Renal pelvis (tissue), 4 donors: ENCODE data around the gene SHANK3. TPM values are rescaled to one million over a fixed set of nuclear protein-coding genes. Genes with fewer than 3 reads are reported as not detected.

Source experiments
- DNase-seq: peaks from one replicate; pipeline ENCODE4 v3.0.0-alpha.2; 2013
- polyA plus RNA-seq, 3 donors: library from polyadenylated mRNA; unstranded; fragments of 120-200 nt; gene quantifications; one replicate each; pipeline ENCODE4 v1.2.1, GENCODE V29; 2013; ENCODE audit not compliant: insufficient read length in 3 of 3

Gene SHANK3
- polyA plus RNA-seq, 3 donors: 19.1 to 27.2 (median 19.6) TPM

DNA sequence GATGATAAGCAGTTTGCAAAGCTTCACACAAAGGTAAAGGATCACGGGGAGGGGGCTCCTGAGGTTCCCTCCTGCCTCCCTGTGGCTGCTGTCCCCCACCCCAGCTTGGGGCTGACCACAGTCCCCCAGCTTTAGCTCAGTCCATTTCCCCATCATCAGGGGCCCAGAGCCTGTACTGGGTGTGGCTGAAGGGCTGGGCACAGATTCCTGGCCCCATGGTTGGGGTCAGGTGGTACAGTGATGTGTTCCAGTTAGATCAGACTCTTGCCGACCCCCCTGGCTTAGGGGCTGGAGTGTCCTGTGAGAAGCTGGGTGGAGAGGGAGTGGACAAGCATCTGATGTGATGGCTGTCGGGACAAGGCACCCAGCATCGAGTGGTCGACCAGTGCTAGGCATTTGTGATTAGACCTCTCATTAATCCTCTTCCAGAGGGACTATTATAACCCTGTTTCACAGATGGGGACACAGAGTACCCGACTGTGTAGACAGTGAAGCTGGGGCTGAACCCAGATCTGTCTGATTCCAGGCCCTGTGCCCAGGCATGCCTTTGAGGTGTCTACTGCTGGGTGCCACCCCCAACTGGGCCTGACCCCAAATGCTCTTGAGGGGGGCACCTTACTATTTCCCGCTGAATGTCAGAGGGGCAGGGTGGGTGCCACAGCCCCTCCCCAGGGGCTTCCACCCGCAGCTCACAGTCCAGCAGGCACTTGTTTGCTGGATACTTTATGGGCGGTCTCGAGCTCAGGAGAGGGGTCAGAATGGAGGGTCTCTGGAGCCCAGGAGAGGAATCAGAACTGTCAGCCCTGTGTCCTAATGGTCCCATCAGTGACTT, 4.3 kb downstream of the SHANK3 start:
- DNase-seq: no peak

DNA sequence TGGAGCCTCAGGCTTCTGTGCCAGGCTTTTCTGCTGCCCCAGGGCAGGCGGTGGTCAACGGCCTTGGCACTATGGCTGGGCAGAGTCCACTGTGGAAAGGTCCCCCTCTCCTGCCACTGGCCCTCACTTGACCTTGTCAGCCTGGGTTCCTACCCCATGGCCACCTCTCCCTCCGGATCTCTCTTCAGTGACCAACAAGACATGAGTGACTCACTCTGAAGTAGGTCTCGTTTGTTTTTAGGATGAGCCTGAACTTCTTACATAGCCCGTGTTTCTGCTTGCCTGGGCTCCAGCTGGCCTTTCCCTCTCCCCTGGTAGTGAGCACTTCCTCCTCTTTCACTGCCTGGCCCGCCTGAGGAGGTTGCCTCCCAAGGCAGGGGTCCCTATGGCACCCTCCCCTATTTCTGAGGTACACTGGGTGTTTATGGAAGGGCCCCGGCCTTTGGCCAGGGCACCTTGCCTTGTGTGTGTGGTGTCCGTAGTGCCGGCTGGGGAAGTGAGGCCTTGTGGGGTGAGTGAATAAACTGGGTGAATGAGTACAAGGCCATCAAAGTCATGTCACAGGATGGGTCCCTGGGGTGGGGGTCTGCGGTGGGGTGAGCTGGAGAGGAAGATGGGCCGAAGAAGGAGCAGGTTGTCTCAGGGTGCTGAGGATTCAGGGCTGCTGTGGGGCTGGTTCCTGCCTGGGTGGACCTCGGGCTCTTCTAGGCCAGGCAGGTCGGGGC, 5.0 kb downstream of the SHANK3 start:
- no peak for DNase-seq

DNA sequence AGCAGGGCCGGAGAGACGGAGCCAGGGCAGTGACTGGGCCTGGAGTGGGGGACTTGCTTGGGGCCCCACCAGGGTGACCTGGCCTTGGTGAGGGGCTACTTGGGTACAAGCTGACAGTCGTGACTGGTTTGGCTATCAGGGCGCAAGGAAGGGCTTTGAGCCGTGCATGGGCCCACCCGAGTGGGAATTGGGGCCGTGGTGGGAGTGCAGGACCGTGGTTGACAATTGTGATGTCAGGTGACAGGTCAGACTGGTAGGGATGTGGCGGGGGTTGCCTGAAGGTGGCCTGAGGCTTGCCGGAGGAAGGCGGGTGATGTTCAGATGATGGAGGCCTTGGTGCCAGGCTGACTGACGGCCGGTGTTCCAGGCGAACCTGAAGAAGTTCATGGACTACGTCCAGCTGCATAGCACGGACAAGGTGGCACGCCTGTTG, 5.6 kb downstream of the SHANK3 start:
- DNase-seq: no peak

DNA sequence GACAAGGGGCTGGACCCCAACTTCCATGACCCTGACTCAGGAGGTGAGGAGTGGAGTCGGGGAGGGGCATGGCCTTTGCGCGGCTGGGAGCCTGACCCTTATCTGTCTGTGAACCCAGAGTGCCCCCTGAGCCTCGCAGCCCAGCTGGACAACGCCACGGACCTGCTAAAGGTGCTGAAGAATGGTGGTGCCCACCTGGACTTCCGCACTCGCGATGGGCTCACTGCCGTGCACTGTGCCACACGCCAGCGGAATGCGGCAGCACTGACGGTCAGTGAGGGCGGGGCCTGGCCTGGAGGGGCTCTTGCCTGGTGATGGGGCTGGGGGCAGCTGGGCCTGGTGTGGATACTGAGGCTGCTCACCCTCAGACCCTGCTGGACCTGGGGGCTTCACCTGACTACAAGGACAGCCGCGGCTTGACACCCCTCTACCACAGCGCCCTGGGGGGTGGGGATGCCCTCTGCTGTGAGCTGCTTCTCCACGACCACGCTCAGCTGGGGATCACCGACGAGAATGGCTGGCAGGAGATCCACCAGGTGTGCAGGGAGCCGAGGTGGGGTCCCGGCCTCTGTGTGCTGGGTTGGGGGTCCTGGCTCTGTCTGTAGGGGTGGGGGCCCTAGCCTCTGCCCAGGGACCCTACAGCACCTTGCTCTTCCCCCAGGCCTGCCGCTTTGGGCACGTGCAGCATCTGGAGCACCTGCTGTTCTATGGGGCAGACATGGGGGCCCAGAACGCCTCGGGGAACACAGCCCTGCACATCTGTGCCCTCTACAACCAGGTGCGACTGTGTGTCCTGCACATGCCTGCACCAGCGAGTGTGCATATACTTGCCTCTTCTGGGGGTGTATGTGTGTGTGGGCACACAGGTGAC, 6.3 kb downstream of the SHANK3 start:
- no peak for DNase-seq

DNA sequence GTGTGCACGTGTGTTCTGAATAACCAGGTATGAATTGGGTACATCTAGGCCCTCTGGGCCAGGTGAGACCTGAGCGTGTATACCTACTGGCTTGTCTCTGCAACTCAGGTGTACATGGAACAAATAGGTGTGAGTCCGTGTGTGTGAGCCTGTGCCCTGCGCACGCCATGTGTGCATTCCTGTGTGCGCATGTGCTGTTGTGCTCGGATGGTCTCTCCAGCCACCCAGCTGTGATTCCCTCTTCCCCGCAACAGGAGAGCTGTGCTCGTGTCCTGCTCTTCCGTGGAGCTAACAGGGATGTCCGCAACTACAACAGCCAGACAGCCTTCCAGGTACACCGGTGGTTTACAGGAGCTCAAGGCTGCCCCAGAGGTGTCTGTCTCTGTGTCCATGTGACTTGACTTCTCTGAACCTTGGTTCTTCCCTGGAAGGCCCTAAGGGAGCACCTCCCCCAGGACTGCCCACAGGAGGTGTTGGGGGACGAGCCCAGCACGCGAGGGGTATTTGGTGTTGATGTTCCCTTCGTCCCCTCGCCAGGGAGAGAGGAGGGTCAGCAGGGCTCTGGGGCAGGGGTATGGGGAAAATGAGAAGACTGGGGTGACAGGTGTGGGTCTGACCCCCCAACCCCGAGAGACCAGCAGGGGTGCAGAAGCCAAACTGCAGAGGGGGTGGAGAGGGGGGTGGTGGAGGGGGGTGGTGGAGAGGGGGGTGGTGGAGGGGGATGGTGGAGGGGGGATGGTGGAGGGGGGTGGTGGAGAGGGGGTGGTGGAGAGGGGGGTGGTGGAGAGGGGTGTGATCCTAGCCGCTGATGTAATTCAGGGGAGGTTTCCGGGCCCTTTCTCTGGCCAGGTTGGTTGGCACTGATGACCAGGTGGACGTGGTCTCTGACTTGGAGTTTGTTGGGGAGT, 10.7 kb downstream of the SHANK3 start:
- no peak for DNase-seq

DNA sequence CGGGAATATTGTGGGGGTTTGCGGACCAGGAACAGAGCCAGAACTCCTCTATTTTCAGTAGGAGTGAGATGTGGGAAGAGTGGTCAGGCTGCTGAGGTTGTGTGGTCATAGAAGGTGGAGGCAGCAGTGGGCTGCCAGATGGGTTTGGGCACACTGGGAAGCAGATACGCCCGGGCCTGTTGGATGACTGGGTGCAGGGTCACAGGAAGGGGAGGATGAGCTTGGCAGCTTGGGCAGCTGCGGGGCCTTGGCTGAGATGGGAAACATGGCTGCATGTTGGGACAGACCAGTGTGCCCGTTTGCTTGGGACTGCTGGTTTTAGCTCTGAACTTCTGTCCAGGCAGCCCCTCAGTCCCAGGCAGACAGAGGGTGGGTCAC, 11.4 kb downstream of the SHANK3 start:
- DNase-seq: no peak

DNA sequence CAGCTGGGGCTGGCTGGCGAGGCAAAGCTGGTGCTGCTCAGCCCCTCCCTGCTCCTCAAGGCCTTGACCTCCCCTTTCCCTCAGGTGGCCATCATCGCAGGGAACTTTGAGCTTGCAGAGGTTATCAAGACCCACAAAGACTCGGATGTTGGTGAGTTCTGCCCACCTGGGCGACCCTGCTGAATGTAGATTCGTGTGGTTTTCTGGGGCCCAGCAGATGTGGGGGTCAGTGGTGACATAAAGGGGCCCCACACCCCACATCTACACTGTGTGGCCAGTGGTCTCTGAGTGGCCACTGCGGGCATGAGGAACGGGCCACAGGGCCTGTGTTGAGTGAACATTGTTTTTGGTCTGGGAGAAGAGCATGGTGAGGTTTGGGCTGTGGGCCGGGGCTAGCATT, 11.9 kb downstream of the SHANK3 start:
- no peak for DNase-seq

DNA sequence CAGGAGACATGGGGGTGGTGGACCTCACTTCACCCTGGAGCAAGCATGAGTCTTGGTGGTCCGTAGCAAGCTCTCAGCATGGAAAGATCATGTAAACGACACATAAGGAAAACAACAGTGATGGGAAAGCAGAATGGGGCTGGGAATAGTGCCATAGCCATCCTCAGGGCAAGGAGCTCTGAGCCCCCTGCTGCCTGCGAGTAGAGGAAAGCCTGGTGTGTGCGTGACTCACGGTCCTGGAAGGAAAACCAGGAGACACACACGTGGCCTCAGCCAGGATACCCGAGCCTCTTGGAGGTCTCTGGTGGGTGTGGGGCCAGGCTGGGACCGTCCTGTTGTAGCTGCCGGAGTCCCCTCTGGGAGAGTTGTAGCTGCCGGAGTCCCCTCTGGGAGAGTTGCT, 12.4 kb downstream of the SHANK3 start:
- DNase-seq: no peak

DNA sequence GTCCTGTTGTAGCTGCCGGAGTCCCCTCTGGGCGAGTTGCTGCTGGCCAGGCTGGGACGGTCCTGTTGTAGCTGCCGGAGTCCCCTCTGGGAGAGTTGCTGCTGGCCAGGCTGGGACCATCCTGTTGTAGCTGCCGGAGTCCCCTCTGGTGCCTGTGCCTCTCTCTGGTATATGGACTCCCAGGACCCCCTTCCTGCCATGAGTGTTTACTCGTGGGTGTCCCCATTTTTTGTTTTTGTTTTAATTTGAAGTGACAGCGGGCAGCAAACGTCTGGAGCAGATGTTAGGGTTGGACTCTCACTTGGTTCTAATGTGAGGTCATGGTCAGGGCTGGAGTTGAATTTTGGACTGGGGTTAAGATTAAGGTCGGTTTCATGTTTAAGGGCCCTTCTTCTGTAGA, 14.2 kb downstream of the SHANK3 start:
- DNase-seq: no peak

DNA sequence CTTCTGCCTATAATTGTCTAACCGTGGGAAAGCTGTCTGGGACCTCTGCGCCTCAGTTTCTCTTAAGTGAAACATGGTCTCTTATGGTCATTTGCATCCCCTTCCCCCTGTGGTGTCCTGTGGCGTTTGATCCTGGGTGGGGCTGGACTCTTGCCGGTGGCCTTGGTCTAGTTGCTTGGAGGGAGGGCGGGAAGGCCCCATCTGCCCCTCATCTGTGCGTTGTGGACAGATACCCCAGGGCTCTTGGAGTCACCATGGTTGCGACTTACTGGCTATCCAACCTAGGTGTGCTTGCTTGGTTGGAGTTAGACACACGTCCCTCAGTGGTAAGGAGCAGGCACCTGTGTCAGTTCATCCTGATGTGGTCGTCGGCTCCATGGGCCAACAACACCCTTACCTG, 15.2 kb downstream of the SHANK3 start:
- DNase-seq: no peak

DNA sequence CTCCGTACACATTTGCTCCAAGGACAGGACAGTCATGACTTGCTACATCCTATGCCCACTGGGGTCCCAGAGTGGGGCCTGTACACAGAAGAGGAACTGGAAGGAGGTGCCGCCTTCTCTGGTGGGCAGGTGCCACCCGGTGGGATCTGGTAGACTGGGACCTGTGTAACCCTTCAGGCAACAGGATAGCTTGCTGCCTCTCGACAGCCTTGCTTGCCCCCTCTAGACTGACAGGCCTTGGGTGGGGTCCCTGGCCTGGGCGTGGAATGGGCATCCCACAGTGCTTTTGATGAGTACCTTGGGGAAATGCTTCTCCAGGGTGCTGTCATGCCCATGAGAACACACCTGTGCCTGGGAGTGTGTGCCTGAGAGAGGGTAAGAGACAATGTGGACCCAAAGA, 15.8 kb downstream of the SHANK3 start:
- DNase-seq: no peak

DNA sequence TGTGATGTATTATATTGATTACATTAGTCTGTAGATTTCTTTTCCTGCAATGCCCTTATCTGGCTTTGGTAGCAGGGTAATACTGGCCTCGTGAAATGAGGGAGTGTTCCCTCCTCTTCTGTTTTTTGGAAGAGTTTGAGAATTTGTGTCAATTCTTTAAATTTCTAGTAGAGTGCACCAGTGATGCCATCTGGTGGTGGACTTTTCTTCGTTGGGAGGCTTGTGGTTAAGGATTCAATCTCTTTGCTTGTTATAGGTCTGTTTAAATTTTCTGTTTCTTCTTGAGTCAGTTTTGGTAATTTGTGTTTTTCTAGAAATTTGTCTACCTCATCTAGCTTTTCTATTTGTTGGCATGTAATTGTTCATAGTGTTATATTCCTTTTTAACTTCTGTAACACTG, 18.9 kb downstream of the SHANK3 start:
- DNase-seq: no peak

DNA sequence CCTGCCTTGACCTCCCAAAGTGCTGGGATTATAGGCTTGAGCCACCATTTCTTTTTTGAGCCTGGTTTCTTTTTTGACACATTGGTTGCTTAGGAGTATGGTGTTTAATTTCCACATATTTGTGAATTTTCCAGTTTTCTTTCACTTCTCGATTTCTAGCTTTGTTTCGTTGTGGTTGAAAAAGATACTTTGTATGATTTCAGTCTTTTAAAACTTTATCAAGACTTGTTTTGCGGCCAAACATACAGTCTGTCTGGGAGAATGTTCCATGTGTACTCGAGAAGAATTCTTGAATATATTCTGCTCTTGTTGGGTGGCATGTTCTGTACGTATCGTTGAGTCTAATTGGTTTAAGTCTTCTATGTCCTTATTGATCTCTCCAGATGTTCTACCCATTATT, 20.8 kb downstream of the SHANK3 start:
- no peak for DNase-seq

DNA sequence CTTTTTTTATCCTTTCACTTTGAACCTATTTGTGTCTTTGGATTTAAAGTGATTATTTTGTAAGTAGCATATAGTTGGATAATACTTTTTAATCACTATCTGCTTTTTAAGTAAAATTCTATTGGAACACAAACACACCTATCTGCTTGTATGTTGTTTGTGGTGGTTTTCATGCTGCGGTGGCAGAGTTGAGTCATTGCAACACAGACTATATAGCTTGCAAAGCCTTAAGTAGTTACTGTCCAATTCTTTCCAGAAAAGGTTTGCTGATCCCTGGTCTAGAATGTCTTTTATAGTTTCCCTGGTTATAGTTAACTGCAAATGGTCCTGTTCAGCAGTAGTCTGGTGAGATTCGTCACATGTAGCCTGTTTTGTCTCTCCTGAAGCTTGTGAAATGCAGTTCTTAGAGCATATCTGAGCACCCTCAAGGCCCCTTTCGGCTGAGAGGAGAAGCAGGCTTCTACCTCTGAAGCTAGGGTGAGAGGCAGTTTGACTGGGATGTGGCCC, 21.5 kb downstream of the SHANK3 start:
- no peak for DNase-seq

DNA sequence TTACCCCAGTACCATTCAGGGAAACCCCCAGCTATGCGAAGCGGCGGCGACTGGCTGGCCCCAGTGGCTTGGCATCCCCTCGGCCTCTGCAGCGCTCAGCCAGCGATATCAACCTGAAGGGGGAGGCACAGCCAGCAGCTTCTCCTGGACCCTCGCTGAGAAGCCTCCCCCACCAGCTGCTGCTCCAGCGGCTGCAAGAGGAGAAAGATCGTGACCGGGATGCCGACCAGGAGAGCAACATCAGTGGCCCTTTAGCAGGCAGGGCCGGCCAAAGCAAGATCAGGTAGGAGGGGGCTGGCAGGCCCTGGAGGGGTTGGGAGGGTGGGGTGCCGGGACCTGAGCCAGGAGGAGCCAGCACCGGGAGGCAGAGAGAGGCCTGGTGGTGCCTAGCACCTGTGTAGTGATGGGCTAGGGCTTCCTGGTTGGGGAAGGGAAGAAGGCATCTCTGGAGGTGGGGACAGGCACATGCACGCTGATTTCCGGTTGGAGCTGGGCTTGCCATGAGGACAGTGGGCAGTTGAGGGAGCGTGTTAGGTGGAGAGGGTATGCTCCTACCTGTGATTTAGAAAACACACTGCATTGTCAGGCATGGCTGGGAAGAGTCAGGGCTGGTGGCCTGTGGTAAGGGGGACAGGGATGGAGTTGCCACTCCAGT, 22.3 kb downstream of the SHANK3 start:
- DNase-seq: no peak

DNA sequence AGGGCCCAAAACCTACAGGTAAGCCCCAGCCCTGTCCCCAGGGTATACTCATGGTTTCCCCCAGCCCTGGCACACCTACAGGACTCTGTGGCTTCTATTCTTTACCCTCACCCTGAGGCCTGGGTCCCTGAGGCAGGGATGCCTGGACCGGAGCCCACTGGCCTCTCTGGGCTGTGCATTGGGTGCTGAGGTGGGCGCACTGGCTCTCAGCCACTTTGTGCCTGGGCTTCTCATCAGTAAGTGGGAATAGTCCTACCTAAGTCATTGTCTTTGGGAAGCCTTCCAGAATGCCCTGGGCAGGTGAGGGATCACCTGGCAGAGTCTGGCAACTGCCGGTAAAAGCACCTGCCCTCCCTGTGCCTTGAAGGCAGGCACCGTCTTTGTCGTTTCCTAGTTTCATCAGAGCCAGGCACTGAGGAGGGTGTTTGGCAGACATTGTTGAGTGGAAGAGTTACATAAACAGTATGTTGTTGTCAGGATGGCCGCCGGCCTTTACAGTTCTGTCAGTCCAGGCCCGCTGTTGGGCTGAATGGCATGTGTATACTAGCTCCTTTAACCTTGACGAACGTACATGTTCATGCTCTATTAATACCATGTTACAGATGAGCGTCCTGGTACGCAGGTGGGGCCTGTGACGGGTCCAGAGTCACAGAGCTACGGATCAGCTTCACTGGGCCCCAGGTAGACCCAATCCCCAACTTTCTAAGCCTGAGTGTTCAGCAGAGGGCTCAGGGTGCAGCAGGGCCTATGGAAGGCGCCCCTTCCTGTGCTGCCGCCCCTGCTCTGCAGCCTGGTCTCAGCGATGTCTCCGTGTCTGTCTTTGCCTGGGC, 23.0 kb downstream of the SHANK3 start:
- DNase-seq: no peak

DNA sequence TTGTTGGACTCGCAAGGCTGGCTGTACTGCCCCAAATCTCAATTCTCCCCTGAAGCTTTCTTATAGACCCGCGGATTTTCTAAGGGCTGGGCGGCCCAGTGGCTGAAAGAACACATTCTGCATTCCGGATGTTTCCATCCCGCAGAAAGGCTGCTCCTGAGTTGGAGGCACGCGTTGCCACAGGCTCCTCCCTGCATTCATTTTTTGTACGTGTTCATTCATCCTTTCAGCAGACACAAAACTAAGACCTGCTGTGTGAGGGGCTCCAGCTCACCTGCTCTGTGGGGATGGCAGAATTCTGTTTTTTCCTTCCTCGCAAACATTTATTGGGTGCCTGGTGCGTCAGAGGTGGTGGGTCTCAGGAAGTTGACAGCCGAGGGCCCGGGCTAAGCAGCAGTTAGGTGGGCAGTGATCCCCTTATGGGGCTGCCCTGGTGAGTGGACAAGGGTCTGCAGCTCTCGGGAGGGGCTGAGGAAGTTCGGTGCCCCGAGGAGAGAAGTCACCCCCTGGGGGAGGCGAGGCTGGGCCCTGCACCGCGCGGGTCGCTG, 23.7 kb downstream of the SHANK3 start:
- DNase-seq: no peak

DNA sequence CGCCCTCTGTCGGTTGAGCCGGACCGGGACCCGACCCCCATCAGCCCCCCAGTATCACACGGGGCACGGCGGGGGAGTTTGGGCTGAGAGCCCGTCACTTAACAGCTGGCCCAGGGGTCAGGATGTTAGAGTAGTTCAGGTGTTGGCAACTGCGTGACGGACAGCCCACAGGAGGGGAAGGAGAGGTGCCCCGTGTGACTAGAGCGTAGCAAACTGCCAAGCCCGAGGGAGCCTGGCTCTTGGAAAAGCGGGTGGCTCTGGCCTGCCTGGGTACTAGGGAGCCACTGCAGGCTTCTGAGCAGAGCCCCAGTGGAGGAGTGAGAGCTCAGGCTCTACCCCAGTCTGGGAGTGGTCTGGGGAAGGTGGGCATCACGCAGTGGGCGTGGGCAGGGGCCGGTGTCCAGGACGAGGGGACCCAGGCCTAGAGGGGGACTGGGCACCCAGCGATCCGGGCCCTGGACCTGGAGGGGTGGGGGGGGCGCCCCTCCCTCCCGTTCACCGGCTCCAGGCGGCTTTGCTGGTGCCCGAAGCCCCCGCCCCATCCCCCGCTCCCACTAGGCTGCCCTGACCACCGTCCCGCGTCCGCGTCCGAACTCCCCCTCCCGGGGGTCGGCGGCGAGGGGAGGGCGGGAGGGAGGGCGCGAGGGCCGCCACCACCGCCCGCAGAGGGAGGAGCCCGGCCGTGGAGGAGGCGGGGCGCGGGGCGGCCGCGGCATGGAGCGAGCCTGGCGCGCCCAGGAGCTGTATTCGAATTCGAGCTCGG, 24.4 kb downstream of the SHANK3 start:
- DNase-seq: no peak
